Stimulated activated CD4-positive, alpha-beta T cell treated with anti-CD3 and anti-CD28 coated beads, Interleukin-12 subunit alpha, Interleukin-12 subunit beta, amount 100 ng/mL, for 48 hours (primary cell): ENCODE results near the gene POLR3E.

Experiments
- DNase-seq, 3 donors: peaks; one replicate each; pipeline ENCODE4 v3.0.0-alpha.2; 2020; ENCODE audit warnings: low read depth in 2 of 3, low spot score in 1 of 3

Gene POLR3E

GRCh38 chr16:22297114-22297870 lies at the start of gene POLR3E:
Gene POLR3E, plus strand, starts transcription at chr16:22297409. Its CDS starts 5,560 bp downstream, at chr16:22302969.
- DNase-seq: peak; percentile 99

GRCh38 chr16:22250522-22250921 lies 46.7 kb upstream of the POLR3E start:
- no peak for DNase-seq

GRCh38 chr16:22252317-22252716 lies 44.9 kb upstream of the POLR3E start:
- no peak for DNase-seq

GRCh38 chr16:22253272-22253671 lies 43.9 kb upstream of the POLR3E start:
- DNase-seq: no peak

GRCh38 chr16:22255335-22255734 lies 41.9 kb upstream of the POLR3E start:
- no peak for DNase-seq

- no peak for DNase-seq
Measured at GRCh38 chr16:22257440-22257839, 39.8 kb upstream of the POLR3E start.

- no peak for DNase-seq
Measured at GRCh38 chr16:22260490-22260889, 36.7 kb upstream of the POLR3E start.

GRCh38 chr16:22262460-22262859 lies 34.7 kb upstream of the POLR3E start:
- DNase-seq: no peak

GRCh38 chr16:22264786-22265185 lies 32.4 kb upstream of the POLR3E start:
- no peak for DNase-seq

GRCh38 chr16:22265351-22265750 lies 31.9 kb upstream of the POLR3E start:
- DNase-seq: no peak

GRCh38 chr16:22266546-22266945 lies 30.7 kb upstream of the POLR3E start:
- no peak for DNase-seq

GRCh38 chr16:22267764-22268163 lies 29.4 kb upstream of the POLR3E start:
- no peak for DNase-seq

GRCh38 chr16:22270525-22270924 lies 26.7 kb upstream of the POLR3E start:
- DNase-seq: peak in 1 of 3 donors; percentile 4

- DNase-seq: no peak
Measured at GRCh38 chr16:22272870-22273650, 24.1 kb upstream of the POLR3E start.

GRCh38 chr16:22274916-22275315 lies 22.3 kb upstream of the POLR3E start:
- DNase-seq: no peak

- no peak for DNase-seq
Measured at GRCh38 chr16:22278441-22279230, 18.6 kb upstream of the POLR3E start.

GRCh38 chr16:22282254-22282892 lies 14.8 kb upstream of the POLR3E start:
- no peak for DNase-seq

GRCh38 chr16:22284637-22285036 lies 12.6 kb upstream of the POLR3E start:
- no peak for DNase-seq

GRCh38 chr16:22285080-22285479 lies 12.1 kb upstream of the POLR3E start:
- DNase-seq: no peak

GRCh38 chr16:22291020-22291419 lies 6.2 kb upstream of the POLR3E start:
- DNase-seq: no peak

GRCh38 chr16:22291860-22292318 lies 5.3 kb upstream of the POLR3E start:
- DNase-seq: no peak
